Measurements from ENCODE around the gene NLRP11.

NLRP11 gene

DNA sequence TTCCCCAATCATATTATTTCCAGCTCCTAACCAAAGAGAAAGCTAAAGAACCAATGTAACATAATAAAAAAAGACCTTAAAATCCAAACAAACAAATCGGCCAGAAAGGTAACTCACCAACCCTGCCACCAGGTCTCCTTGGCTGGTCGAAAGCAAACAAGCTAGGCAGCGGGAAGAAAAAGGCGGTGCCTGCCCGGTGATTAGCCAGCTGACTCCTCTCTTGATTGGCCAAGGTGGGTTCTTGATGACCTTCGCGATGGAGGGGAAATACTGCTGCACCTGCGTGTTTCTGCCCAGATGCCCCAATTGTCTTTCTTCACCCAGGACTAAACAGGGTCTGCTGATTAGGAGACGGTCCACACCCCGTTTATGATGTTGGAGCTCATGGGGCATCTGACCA lies at the start of gene NLRP11:
Gene NLRP11 (minus strand): TSS at position 154 of the 400 bp plus-strand sequence. CDS start 13,825 bp downstream, outside the sequence.
- Mint-ChIP-seq H3K4me1 (ENCODE audit: low read depth) (no peaks in the 10 kb centered on the region), H3K36me3 (ENCODE audit: low read depth) (no peaks in the 10 kb centered on the region), H3K27me3 (ENCODE audit: low read depth) (no peaks in the 10 kb centered on the region), H3K9me3 (peaks cover 31% of the 10 kb centered on the region), H3K4me3 (no peak within 1 kb of the TSS), H3K27ac (no peak within 1 kb of the TSS)

DNA sequence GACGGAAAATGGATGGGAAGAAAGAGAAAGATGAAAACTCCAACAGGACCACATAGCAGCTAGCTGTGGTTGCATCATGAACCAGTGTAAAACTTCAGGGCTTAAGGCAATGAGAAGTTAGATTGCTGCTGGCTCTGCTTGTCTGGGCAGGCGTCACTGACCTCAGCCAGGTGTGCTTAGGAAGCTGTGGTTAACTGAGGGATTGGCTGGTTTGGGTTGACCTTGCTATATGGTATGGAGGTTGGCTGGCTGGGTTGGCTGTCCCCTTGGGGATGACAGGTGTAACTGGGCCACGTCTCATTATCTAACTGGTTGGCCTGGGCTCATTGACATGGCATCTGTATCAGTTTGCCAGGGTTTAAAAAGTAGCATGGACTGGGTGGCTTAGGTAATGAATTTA lies 45.4 kb upstream of the NLRP11 start:
- H3K4me3 Mint-ChIP-seq = no peak overlapping the region
- H3K4me1 Mint-ChIP-seq (ENCODE audit: low read depth) = no peaks in the 10 kb centered on the region
- H3K9me3 Mint-ChIP-seq = peaks cover 60% of the 10 kb centered on the region
- no peaks in the 10 kb centered on the region for H3K36me3 Mint-ChIP-seq (ENCODE audit: low read depth)
- H3K27ac Mint-ChIP-seq = no peak overlapping the region
- no peaks in the 10 kb centered on the region for H3K27me3 Mint-ChIP-seq (ENCODE audit: low read depth)

DNA sequence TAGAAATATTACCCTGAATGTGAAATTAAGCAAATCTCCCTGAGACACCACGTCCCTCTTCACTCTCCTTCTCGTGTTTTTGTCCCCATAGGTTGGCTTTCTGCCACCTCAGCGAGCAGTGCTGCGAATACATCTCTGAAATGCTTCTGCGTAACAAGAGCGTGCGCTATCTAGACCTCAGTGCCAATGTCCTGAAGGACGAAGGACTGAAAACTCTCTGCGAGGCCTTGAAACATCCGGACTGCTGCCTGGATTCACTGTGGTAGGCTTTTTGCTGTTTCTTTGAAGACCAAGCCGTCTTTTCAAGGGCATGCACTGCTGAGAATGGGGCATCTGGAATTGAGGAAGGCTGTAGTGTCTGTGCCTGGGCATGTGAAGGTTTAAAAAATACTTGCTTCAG lies 38.9 kb upstream of the NLRP11 start:
- H3K27me3 Mint-ChIP-seq (ENCODE audit: low read depth) = no peaks in the 10 kb centered on the region
- no peaks in the 10 kb centered on the region for H3K4me1 Mint-ChIP-seq (ENCODE audit: low read depth)
- peaks cover 52% of the 10 kb centered on the region for H3K9me3 Mint-ChIP-seq
- no peak overlapping the region for H3K4me3 Mint-ChIP-seq
- H3K36me3 Mint-ChIP-seq (ENCODE audit: low read depth) = peaks cover 3% of the 10 kb centered on the region
- H3K27ac Mint-ChIP-seq = no peak overlapping the region

DNA sequence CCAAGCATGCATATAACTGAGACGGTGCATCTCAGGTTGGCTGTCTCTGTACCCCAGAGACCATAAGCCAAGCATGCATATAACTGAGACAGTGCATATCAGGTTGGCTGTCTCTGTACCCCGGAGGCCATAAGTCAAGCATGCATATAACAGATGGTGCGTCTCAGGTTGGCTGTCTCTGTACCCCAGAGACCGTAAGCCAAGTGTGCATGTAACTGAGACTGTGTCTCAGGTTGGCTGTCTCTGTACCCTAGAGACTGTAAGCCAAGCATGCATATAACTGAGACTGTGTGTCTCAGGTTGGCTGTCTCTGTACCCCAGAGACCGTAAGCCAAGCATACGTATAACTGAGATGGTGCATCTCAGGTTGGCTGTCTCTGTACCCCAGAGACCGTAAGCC lies 35.3 kb upstream of the NLRP11 start:
- H3K9me3 Mint-ChIP-seq = peaks cover 54% of the 10 kb centered on the region
- no peaks in the 10 kb centered on the region for H3K4me1 Mint-ChIP-seq (ENCODE audit: low read depth)
- H3K27me3 Mint-ChIP-seq (ENCODE audit: low read depth) = no peaks in the 10 kb centered on the region
- H3K27ac Mint-ChIP-seq = no peak overlapping the region
- H3K36me3 Mint-ChIP-seq (ENCODE audit: low read depth) = peaks cover 3% of the 10 kb centered on the region
- no peak overlapping the region for H3K4me3 Mint-ChIP-seq

DNA sequence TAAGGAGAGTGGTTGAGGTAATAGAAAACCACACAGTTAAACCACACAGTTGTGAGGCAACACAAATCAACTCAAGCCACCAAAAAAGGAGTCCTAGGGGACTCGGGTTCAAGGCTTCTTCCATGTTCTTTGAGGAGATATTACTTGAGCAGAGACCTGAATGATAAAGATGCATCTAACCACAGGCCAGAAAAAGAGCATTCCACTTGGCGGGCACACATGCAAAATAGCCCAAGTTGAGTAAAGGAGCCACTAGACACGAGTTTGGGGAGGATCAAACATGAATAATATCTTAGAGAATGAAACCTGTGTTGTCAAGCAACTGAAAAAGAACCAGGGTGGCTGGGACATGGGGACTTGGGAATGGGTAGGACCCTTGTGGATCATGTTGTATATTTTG lies 34.7 kb upstream of the NLRP11 start:
- Mint-ChIP-seq H3K9me3 (peaks cover 57% of the 10 kb centered on the region), H3K4me1 (ENCODE audit: low read depth) (no peaks in the 10 kb centered on the region), H3K36me3 (ENCODE audit: low read depth) (peaks cover 3% of the 10 kb centered on the region), H3K27me3 (ENCODE audit: low read depth) (no peaks in the 10 kb centered on the region), H3K4me3 (no peak overlapping the region), H3K27ac (no peak overlapping the region)

DNA sequence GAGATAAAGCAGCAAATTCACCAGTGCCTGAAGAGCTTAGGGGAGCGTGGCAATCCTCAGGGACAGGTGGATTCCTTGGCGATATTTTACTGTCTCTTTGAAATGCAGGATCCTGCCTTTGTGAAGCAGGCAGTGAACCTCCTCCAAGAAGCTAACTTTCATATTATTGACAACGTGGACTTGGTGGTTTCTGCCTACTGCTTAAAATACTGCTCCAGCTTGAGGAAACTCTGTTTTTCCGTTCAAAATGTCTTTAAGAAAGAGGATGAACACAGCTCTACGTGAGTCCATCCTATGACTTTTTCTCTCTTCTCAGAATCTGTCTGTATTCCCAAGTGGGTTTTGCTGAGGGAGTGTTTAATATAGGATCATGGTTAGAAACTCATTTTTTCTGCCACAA lies 27.2 kb upstream of the NLRP11 start:
- Mint-ChIP-seq H3K27ac (no peak overlapping the region), H3K36me3 (ENCODE audit: low read depth) (no peaks in the 10 kb centered on the region), H3K9me3 (peaks cover 52% of the 10 kb centered on the region), H3K4me3 (no peak overlapping the region), H3K27me3 (ENCODE audit: low read depth) (no peaks in the 10 kb centered on the region), H3K4me1 (ENCODE audit: low read depth) (no peaks in the 10 kb centered on the region)

DNA sequence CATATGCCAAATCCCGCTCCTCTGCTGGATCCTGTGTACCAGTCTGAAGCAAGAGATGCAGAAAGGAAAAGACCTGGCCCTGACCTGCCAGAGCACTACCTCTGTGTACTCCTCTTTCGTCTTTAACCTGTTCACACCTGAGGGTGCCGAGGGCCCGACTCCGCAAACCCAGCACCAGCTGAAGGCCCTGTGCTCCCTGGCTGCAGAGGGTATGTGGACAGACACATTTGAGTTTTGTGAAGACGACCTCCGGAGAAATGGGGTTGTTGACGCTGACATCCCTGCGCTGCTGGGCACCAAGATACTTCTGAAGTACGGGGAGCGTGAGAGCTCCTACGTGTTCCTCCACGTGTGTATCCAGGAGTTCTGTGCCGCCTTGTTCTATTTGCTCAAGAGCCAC lies 26.6 kb upstream of the NLRP11 start:
- H3K4me3 Mint-ChIP-seq = no peak overlapping the region
- H3K27me3 Mint-ChIP-seq (ENCODE audit: low read depth) = no peaks in the 10 kb centered on the region
- no peak overlapping the region for H3K27ac Mint-ChIP-seq
- peaks cover 1% of the 10 kb centered on the region for H3K36me3 Mint-ChIP-seq (ENCODE audit: low read depth)
- no peaks in the 10 kb centered on the region for H3K4me1 Mint-ChIP-seq (ENCODE audit: low read depth)
- peaks cover 56% of the 10 kb centered on the region for H3K9me3 Mint-ChIP-seq

DNA sequence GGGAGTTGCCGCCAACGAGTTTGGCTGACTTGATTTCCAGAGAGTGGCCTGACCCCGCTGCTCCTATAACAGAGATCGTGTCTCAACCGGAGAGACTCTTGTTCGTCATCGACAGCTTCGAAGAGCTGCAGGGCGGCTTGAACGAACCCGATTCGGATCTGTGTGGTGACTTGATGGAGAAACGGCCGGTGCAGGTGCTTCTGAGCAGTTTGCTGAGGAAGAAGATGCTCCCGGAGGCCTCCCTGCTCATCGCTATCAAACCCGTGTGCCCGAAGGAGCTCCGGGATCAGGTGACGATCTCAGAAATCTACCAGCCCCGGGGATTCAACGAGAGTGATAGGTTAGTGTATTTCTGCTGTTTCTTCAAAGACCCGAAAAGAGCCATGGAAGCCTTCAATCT lies 26.2 kb upstream of the NLRP11 start:
- no peaks in the 10 kb centered on the region for H3K4me1 Mint-ChIP-seq (ENCODE audit: low read depth)
- peaks cover 56% of the 10 kb centered on the region for H3K9me3 Mint-ChIP-seq
- no peak overlapping the region for H3K27ac Mint-ChIP-seq
- peaks cover 1% of the 10 kb centered on the region for H3K36me3 Mint-ChIP-seq (ENCODE audit: low read depth)
- no peaks in the 10 kb centered on the region for H3K27me3 Mint-ChIP-seq (ENCODE audit: low read depth)
- no peak overlapping the region for H3K4me3 Mint-ChIP-seq

DNA sequence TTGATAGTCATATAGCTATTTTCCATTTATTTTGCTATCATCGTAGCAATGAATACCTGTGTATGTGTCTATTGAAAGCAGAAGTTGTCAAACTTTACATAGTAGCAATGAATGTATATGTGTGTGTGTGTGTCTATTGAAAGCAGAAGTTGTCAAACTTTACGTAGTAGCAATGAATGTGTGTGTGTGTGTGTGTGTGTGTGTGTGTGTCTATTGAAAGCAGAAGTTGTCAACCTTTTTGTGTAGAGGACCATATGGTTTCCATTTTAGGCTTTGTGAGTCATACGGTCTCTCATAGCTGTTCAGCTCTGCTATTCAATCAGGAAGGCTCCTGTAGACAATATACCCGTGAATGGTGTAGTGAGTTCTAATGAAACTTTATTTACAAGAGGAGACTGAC lies 25.4 kb upstream of the NLRP11 start:
- no peaks in the 10 kb centered on the region for H3K4me1 Mint-ChIP-seq (ENCODE audit: low read depth)
- no peak overlapping the region for H3K27ac Mint-ChIP-seq
- no peak overlapping the region for H3K4me3 Mint-ChIP-seq
- peaks cover 1% of the 10 kb centered on the region for H3K36me3 Mint-ChIP-seq (ENCODE audit: low read depth)
- H3K27me3 Mint-ChIP-seq (ENCODE audit: low read depth) = no peaks in the 10 kb centered on the region
- H3K9me3 Mint-ChIP-seq = peaks cover 61% of the 10 kb centered on the region

DNA sequence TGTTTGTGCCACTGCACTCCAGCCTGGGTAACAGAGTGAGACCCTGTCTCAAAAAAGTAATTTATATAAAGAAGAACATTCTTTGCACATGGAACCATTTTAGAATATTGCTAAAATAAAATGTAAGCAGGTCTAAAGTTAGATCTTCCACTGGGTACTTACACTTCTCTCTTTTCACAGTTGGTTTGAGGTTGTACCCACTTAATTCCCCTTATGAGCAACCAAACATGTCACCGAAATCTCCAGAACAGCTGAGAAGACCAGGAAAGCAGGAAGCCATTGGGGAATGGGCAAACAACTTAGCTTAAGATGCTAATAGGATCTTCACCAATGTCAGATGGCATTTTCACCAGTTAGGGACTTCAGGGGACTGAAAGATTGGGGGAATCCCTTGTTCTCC lies 23.4 kb upstream of the NLRP11 start:
- Mint-ChIP-seq H3K36me3 (ENCODE audit: low read depth) (peaks cover 6% of the 10 kb centered on the region), H3K4me3 (no peak overlapping the region), H3K27ac (no peak overlapping the region), H3K27me3 (ENCODE audit: low read depth) (no peaks in the 10 kb centered on the region), H3K9me3 (peaks cover 54% of the 10 kb centered on the region), H3K4me1 (ENCODE audit: low read depth) (no peaks in the 10 kb centered on the region)

DNA sequence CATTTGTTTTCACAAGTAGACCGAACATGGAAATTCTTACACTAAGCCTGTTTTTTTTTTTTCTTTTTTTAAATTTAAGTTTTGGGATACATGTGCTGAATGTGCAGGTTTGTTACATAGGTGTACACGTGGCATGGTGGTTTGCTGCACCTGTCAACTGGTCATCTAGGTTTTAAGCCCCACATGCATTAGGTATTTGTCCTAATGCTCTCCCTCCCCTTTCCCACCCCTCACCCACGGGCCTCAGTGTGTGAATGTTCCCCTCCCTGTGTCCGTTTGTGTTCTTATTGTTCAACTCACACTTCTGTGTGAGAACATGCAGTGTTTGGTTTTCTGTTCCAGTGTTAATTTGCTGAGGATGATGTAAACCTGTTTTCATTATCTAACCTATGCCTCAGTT lies 7.1 kb upstream of the NLRP11 start:
- no peaks in the 10 kb centered on the region for H3K27me3 Mint-ChIP-seq (ENCODE audit: low read depth)
- no peaks in the 10 kb centered on the region for H3K36me3 Mint-ChIP-seq (ENCODE audit: low read depth)
- H3K27ac Mint-ChIP-seq = no peak overlapping the region
- no peak overlapping the region for H3K4me3 Mint-ChIP-seq
- peaks cover 44% of the 10 kb centered on the region for H3K9me3 Mint-ChIP-seq
- no peaks in the 10 kb centered on the region for H3K4me1 Mint-ChIP-seq (ENCODE audit: low read depth)

DNA sequence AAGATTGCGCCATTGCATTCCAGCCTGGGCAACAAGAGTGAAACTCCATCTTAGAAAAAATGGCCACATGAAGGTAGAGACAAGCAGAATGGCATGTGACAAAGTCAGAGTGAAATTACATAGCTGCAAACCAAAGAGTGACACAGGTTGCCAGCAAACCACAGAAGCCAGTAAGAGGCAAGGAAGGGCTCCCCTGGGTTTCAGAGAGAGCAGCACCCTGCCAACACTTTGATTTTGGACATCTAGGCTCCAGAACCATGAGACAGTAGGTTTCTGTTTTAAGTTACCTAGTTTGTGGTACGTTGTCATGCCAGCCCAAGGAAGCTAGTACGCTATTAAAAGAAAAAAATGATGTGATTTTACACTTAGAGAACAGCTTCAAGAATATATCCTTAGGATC lies 6.5 kb upstream of the NLRP11 start:
- Mint-ChIP-seq H3K4me1 (ENCODE audit: low read depth) (no peaks in the 10 kb centered on the region), H3K4me3 (no peak overlapping the region), H3K36me3 (ENCODE audit: low read depth) (no peaks in the 10 kb centered on the region), H3K9me3 (peaks cover 41% of the 10 kb centered on the region), H3K27ac (no peak overlapping the region), H3K27me3 (ENCODE audit: low read depth) (no peaks in the 10 kb centered on the region)

DNA sequence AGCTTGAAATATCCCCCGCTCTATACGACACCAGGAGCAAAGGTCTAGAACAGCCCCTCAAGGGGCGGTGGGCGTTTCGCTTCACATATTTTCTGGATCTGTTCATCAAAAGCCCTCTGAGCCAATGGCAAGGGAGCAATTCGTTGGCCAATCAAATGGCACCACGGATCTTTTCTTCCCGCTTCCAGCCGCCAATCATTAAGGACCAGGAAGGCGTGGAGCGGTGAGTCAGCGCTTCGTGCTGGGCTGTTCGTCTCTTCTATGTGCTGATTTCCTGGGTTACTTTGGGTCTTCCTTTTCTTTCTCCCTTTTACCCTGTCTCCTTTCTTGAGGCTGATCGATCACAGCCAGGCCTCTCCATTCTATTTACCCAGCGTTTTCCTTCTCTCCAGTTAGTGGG lies 4.5 kb upstream of the NLRP11 start, which contains the start of gene NLRP4:
Gene NLRP4 (plus strand): TSS at position 201 of the 400 bp plus-strand sequence. CDS start 15,541 bp downstream, outside the sequence.
- no peaks in the 10 kb centered on the region for H3K27me3 Mint-ChIP-seq (ENCODE audit: low read depth)
- H3K36me3 Mint-ChIP-seq (ENCODE audit: low read depth) = no peaks in the 10 kb centered on the region
- H3K4me3 Mint-ChIP-seq = no peak within 1 kb of the TSS
- peaks cover 37% of the 10 kb centered on the region for H3K9me3 Mint-ChIP-seq
- no peaks in the 10 kb centered on the region for H3K4me1 Mint-ChIP-seq (ENCODE audit: low read depth)
- H3K27ac Mint-ChIP-seq = no peak within 1 kb of the TSS

DNA sequence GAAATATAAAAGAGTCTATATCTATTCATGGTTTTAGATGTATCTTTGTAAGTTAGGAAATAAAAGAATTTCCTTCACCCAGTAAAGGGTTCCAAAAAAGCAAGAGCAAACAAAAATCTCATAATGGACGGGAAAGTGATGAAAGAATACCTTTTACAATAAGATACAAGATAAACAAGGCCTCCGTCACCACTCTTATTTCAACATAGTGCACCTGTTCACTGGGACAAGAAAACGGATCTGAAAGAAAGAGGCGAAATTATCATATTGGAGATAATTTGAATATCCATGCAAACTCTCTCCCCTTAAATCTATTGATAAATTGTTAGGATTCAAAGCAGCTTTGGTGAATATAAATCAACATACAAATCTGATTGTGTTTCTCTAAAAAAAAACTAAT lies 877 bp upstream of the NLRP11 start:
- no peak overlapping the region for H3K27ac Mint-ChIP-seq

DNA sequence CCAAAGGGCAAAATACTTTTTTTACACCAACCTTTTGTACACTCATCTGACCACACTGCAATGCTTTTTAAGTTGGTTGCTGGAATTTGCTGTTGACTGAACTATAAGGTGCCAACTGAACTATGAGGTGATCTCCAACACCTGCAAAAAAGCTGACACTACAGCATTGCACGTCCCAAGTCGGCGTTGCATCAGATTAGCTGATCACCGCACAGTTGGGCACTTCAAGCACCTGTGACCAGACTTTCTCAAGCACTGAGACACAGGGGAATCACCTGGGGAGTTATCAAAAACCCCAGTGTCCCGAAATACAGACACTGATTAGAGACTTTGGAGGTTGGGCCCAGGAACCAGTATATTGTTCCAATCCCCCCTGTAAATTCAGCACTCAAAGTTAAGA lies 1.1 kb downstream of the NLRP11 start:
- Mint-ChIP-seq H3K4me1 (ENCODE audit: low read depth) (no peaks in the 10 kb centered on the region), H3K36me3 (ENCODE audit: low read depth) (no peaks in the 10 kb centered on the region)

More for the DNA sequence above, 877 bp upstream of the NLRP11 start:
- Mint-ChIP-seq H3K36me3 (ENCODE audit: low read depth) (no peaks in the 10 kb centered on the region), H3K4me1 (ENCODE audit: low read depth) (no peaks in the 10 kb centered on the region), H3K27me3 (ENCODE audit: low read depth) (no peaks in the 10 kb centered on the region), H3K4me3 (no peak overlapping the region), H3K9me3 (peaks cover 38% of the 10 kb centered on the region)

DNA sequence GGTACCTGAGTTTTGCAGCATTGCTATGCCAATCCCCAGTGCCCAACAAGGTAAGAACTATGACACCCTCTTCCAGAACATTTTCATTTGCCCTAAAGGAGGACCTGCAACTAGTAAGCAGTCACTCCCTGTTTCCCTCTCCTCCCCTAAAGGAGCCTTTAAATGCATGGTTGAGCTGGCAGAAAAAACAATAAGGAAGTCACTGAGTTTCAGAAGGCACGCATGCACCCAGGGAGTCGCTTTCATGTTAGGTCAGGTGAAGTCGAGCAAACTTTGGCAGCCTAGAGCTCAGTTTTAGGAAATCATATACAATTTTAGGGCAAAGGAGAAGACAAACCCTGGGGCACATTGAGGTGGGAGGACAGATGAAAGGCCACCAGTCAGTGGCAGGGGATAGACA lies 11.8 kb downstream of the NLRP11 start:
- no peaks in the 10 kb centered on the region for H3K27me3 Mint-ChIP-seq (ENCODE audit: low read depth)
- H3K4me1 Mint-ChIP-seq (ENCODE audit: low read depth) = no peaks in the 10 kb centered on the region
- H3K9me3 Mint-ChIP-seq = peaks cover 41% of the 10 kb centered on the region
- no peaks in the 10 kb centered on the region for H3K36me3 Mint-ChIP-seq (ENCODE audit: low read depth)
- no peak overlapping the region for H3K27ac Mint-ChIP-seq
- H3K4me3 Mint-ChIP-seq = no peak overlapping the region

More for the DNA sequence above, 1.1 kb downstream of the NLRP11 start:
- no peaks in the 10 kb centered on the region for H3K27me3 Mint-ChIP-seq (ENCODE audit: low read depth)
- H3K9me3 Mint-ChIP-seq = peaks cover 23% of the 10 kb centered on the region
- no peak overlapping the region for H3K4me3 Mint-ChIP-seq
- no peak overlapping the region for H3K27ac Mint-ChIP-seq
